Measurements from ENCODE around the gene CRHR2.

The CRHR2 gene

DNA sequence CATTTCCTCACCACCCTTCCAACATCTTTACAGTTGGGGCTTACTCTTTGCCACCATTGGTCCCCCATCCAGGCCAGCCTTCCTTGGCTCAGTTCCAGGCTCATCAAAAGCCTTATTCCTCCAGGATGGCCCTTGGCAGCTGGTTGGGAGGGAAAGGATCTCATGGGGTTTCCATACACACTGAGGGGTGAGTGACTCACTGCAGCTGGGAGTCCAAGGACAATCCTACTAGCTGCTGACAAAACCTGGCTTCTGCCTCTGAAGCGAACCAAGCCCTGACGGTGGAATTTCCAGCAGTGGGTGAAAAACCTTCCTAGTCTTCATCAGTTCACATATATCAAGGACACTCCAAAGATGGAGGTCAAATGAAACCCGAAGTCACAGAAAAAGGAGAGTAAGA is 22.9 kb downstream of the CRHR2 start:
- H3K4me1 ChIP-seq (ENCODE audit: control insufficient read depth, insufficient read depth, low read length) = no peaks in the 10 kb centered on the region
- H3K36me3 ChIP-seq (ENCODE audit: control insufficient read depth, insufficient read depth, low read length) = no peaks in the 10 kb centered on the region
- no peaks in the 10 kb centered on the region for H3K27me3 ChIP-seq (ENCODE audit: control insufficient read depth, insufficient read depth, low read length)
- no peak overlapping the region for H3K9ac ChIP-seq (ENCODE audit: low read depth, low read length)
- no peak overlapping the region for H3K4me3 ChIP-seq (ENCODE audit: low read depth, low read length)
- H3K9me3 ChIP-seq (ENCODE audit: control insufficient read depth, insufficient read depth, low read length) = no peaks in the 10 kb centered on the region

DNA sequence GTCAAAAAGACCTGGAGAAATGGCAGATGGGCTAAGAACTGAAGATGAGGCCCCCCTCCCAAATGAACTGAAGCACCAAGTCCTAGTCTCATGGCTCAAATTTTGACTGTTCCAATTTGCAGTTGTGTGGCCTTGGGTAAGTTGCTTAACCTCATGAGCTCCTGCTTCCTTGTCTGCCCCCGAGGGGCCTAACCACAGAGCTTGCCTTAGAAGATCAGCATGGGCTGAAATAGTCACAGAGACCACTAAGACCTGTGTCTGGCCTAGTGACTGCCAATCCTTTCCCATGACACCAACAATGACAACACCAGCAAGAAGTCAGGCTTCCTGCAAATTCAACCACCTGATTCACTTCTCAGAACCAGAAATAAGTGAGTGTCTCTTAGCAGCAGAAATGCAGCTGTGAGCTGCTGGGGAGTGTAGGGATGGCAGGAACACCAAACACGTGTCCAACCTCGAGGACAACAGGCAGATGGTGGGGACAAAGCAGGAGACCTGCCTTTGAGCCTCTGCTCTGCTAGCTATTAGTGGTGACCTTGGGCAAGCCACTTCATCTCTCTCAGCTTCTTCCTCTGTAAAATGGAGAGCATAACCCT is 23.7 kb downstream of the CRHR2 start:
- H3K4me1 ChIP-seq (ENCODE audit: control insufficient read depth, insufficient read depth, low read length) = no peaks in the 10 kb centered on the region
- H3K4me3 ChIP-seq (ENCODE audit: low read depth, low read length) = no peak overlapping the region
- H3K9me3 ChIP-seq (ENCODE audit: control insufficient read depth, insufficient read depth, low read length) = no peaks in the 10 kb centered on the region

DNA sequence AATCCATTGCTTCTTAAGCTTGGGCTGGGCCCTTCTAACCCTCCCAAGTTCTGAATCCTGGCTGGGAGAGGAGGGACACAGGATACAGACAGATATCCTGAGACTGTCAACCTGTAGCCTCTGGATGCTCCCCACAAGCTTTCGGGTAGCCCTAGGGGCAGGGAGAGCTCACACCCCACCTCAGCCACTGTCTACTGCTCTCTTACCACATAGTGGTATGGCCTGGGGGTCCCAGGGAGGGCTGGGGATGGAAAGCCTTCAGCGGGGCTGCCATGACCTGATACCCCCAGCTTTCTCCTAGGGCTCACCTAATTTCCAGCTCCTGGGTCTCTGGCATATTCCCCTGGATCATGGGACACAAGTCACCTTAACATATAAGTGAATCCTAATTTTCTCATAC is 25.1 kb downstream of the CRHR2 start:
- H3K9ac ChIP-seq (ENCODE audit: low read depth, low read length) = no peak overlapping the region
- H3K4me1 ChIP-seq (ENCODE audit: control insufficient read depth, insufficient read depth, low read length) = no peaks in the 10 kb centered on the region
- no peaks in the 10 kb centered on the region for H3K36me3 ChIP-seq (ENCODE audit: control insufficient read depth, insufficient read depth, low read length)
- no peak overlapping the region for H3K4me3 ChIP-seq (ENCODE audit: low read depth, low read length)
- no peaks in the 10 kb centered on the region for H3K9me3 ChIP-seq (ENCODE audit: control insufficient read depth, insufficient read depth, low read length)
- no peaks in the 10 kb centered on the region for H3K27me3 ChIP-seq (ENCODE audit: control insufficient read depth, insufficient read depth, low read length)

More for the DNA sequence above, 23.7 kb downstream of the CRHR2 start:
- H3K36me3 ChIP-seq (ENCODE audit: control insufficient read depth, insufficient read depth, low read length) = no peaks in the 10 kb centered on the region
- H3K27me3 ChIP-seq (ENCODE audit: control insufficient read depth, insufficient read depth, low read length) = no peaks in the 10 kb centered on the region
- H3K9ac ChIP-seq (ENCODE audit: low read depth, low read length) = no peak overlapping the region

DNA sequence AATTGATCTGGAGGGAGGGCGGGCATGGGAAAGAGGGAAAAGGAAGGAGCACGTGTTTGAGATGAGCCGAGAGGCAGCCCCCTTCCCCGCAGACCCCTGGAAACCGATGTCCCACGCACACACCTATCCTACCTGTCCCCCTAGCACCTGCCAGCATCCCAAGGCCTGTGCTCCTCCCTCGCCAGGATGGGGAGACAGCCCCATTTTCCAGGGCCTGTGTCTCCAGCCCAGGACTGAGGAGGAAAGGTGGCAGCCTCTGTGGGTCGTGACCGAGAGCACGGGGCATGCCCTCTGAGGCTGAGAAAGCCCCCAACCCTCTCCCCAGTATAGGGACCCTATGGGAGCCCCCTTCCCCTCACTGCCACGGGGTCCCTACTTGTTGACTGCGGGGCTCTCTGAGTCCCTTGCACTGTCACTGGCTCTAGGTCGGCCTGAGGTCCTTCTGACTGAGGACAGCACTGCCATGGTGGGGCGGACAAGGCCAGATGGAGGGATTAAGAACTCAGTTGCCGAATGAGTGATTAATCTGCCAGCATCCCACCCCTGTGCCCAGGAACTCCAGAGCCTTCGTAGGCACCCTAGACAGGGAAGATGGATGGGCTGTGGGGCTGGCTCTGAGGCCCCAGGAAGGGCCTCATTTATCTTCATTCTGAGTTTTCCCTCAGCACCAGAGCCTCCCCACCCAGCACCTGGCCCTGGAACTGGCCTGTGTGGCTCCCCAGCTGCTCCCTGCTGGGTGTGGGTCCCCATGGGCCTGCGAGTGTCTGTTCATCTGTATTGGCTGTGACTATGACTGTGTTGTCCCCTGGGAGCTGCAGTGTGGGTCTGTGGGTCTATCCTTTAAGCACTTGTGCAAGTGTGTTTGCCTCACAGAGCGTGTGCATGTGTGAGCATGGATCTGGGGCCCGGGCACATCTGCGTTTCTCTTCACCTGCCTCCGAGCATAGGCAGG is 26.0 kb downstream of the CRHR2 start:
- no peaks in the 10 kb centered on the region for H3K27me3 ChIP-seq (ENCODE audit: control insufficient read depth, insufficient read depth, low read length)
- H3K4me3 ChIP-seq (ENCODE audit: low read depth, low read length) = no peak overlapping the region
- H3K4me1 ChIP-seq (ENCODE audit: control insufficient read depth, insufficient read depth, low read length) = no peaks in the 10 kb centered on the region
- H3K9ac ChIP-seq (ENCODE audit: low read depth, low read length) = no peak overlapping the region
- no peaks in the 10 kb centered on the region for H3K9me3 ChIP-seq (ENCODE audit: control insufficient read depth, insufficient read depth, low read length)
- no peaks in the 10 kb centered on the region for H3K36me3 ChIP-seq (ENCODE audit: control insufficient read depth, insufficient read depth, low read length)

DNA sequence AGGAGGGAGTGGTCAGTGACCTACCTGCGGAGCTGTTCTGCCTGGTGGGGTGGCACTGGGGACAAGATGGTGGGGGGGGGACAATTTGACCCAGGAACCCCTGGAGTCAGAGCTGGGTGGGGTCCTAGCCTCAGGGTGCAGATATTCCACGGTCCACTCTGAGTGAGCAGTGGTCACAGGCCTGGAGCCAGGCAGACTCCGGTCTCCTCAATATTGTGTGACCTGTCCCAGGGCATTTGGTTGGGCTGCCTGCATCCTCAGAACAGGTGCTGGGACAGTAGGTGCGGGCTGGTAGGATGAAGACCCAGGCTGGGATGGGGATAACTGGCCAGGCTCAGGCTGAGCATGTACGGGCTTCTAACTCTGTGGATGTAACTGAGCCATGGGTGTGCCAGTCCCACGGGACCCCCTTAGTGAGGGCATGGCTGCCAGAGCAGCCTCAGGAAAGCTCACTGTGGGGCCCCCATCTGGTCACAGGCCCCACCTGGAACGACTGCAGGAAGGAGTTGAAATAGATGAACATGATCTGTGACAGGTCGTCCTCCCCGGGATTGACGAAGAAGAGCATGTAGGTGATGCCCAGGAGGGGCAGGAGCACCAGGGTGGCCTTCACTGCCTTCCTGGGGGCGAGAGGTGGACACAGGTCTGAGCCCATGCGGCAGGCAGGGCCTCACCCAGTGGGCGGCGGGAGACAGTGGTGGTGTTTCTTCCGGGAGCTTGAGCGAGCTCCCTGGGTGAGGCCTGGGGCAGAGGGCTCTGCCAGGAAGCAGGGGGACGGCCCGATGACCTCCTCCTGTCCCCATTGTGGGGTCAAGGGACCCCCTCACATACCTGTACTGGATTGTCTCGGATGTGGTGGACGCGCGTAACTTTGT is 26.9 kb downstream of the CRHR2 start:
- Histone ChIP-seq H3K4me3 (ENCODE audit: low read depth, low read length) (no peak overlapping the region), H3K9ac (ENCODE audit: low read depth, low read length) (no peak overlapping the region), H3K4me1 (ENCODE audit: control insufficient read depth, insufficient read depth, low read length) (no peaks in the 10 kb centered on the region), H3K9me3 (ENCODE audit: control insufficient read depth, insufficient read depth, low read length) (no peaks in the 10 kb centered on the region), H3K36me3 (ENCODE audit: control insufficient read depth, insufficient read depth, low read length) (no peaks in the 10 kb centered on the region), H3K27me3 (ENCODE audit: control insufficient read depth, insufficient read depth, low read length) (no peaks in the 10 kb centered on the region)

DNA sequence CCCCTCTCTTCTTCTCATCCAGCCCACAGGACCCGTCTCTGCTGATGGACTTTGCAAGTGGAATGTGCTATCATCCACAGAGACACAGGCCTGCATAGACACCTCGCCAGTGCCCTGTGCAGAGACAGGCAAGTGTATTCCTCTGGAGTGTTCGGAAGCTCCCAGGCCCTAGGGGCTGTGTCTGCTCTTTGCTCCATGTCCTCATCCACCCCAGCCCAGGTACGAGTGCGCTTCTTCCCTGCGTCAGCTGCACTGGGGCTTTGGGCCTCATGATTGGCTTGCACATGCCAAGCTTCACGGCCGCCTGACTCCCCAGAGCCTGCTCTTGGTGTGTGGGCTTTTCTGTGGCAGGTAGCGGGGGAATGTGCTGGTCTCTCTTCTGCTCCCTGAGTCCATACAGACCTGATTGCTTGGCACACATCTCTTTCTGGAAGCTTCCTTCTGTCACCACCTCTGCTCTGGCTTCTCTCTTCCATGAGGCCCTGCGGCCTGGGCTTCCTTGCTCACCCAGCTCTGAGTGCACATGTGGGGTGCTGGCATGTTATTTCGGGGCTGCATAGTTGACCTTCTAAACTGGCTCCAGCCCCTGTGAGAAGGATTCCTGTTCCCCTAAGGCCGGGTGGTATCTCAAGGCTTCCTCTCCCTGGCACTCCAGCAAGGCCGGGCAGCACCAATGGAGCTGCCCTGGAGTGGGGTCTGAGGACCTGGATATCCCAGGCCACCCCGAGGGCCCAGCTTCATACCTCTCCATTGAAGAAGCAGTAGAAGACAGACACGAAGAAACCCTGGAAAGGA is 27.8 kb downstream of the CRHR2 start:
- no peaks in the 10 kb centered on the region for H3K36me3 ChIP-seq (ENCODE audit: control insufficient read depth, insufficient read depth, low read length)
- H3K4me1 ChIP-seq (ENCODE audit: control insufficient read depth, insufficient read depth, low read length) = peaks cover 2% of the 10 kb centered on the region
- no peak overlapping the region for H3K9ac ChIP-seq (ENCODE audit: low read depth, low read length)
- H3K9me3 ChIP-seq (ENCODE audit: control insufficient read depth, insufficient read depth, low read length) = no peaks in the 10 kb centered on the region
- H3K27me3 ChIP-seq (ENCODE audit: control insufficient read depth, insufficient read depth, low read length) = no peaks in the 10 kb centered on the region
- no peak overlapping the region for H3K4me3 ChIP-seq (ENCODE audit: low read depth, low read length)

DNA sequence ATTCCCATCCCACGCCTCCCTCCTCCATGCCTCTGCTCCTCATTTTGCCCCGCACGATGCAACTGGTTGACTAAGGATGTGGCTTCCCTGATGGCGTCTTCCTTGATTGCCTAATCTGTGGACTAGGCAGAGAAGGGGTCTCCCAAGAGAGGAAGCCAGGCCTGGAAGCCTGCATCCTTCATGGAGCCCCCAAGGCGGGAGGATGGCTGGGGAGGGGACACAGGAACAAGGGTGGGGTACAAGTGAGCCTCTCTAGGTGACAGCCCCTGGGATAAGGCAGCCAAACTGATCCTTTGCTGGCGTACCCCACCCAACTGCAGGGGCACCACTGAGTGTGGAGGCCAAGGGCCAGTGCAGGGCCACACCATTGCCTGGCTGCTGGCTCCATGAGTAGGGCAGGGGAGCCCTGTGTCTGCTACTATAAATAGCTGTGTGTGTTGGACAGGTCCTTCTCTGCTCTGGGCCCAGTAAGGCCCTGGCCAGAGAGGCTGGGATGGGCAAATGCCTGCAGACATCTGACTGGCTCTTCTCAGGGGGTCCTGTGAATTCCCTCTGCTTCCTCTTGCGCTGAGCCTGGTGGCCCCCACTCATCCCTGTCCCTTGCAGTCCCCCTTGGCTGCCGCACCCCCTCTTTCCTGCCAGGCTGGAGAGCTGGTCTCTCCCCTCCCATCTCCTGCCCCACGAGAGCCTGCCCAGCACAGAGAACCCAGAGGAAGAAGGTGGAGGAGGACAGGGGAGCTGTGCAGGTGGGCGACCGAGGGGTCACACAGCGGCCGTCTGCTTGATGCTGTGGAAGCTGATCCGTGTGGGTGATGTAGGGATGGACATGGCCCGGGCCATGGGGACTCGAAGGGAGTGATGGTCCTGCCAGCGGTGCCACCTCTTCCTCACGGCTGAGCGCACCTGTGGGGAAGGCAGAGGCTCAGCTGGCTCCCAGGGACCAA is 29.3 kb downstream of the CRHR2 start:
- Histone ChIP-seq H3K9me3 (ENCODE audit: control insufficient read depth, insufficient read depth, low read length) (no peaks in the 10 kb centered on the region), H3K4me3 (ENCODE audit: low read depth, low read length) (no peak overlapping the region), H3K36me3 (ENCODE audit: control insufficient read depth, insufficient read depth, low read length) (no peaks in the 10 kb centered on the region), H3K9ac (ENCODE audit: low read depth, low read length) (no peak overlapping the region), H3K4me1 (ENCODE audit: control insufficient read depth, insufficient read depth, low read length) (peaks cover 2% of the 10 kb centered on the region), H3K27me3 (ENCODE audit: control insufficient read depth, insufficient read depth, low read length) (no peaks in the 10 kb centered on the region)

DNA sequence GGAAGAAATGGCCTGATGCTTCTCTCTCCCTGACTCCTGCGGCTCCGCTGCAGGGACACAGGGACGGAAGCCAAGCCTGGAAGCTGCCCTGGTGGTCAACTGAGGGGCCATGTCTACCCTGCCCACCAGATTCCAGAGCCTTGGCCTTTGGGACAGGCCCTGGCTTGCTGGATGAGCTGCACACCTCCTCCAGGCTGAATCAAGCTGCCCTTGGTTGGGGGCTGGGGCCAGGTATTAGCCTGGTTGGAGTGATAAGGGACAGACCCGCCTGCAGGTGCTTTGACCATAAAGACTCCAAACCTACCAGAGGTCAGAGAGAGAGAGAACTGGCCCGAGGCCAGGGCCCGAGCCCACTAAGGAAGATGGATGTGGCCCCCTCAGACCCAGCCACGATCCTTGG is 30.1 kb downstream of the CRHR2 start:
- Histone ChIP-seq H3K9ac (ENCODE audit: low read depth, low read length) (no peak overlapping the region), H3K4me1 (ENCODE audit: control insufficient read depth, insufficient read depth, low read length) (peaks cover 2% of the 10 kb centered on the region)

DNA sequence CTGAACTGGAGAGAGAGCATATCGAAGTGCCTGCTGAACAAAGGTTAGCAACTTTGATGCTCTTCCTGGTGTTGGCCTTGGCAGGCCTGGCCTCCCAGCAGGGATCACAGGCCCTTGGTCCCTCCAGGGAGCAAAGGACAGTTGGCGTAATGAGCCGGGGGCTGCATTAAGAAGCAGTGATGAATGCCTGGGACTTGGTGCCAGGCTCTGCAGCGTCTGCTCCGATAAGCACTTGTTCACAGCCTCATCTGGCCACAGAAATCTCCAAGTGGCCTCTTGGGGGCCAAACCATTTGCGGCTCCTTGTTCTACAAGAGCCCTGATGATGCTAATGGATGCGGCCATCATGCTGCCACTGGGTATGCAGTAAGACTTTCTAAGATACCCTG is 31.8 kb downstream of the CRHR2 start:
- Histone ChIP-seq H3K4me3 (ENCODE audit: low read depth, low read length) (no peak overlapping the region), H3K4me1 (ENCODE audit: control insufficient read depth, insufficient read depth, low read length) (peaks cover 2% of the 10 kb centered on the region), H3K9me3 (ENCODE audit: control insufficient read depth, insufficient read depth, low read length) (no peaks in the 10 kb centered on the region), H3K36me3 (ENCODE audit: control insufficient read depth, insufficient read depth, low read length) (peaks cover 5% of the 10 kb centered on the region), H3K9ac (ENCODE audit: low read depth, low read length) (no peak overlapping the region), H3K27me3 (ENCODE audit: control insufficient read depth, insufficient read depth, low read length) (no peaks in the 10 kb centered on the region)

More for the DNA sequence above, 30.1 kb downstream of the CRHR2 start:
- H3K9me3 ChIP-seq (ENCODE audit: control insufficient read depth, insufficient read depth, low read length) = no peaks in the 10 kb centered on the region
- H3K4me3 ChIP-seq (ENCODE audit: low read depth, low read length) = no peak overlapping the region
- no peaks in the 10 kb centered on the region for H3K36me3 ChIP-seq (ENCODE audit: control insufficient read depth, insufficient read depth, low read length)
- no peaks in the 10 kb centered on the region for H3K27me3 ChIP-seq (ENCODE audit: control insufficient read depth, insufficient read depth, low read length)

DNA sequence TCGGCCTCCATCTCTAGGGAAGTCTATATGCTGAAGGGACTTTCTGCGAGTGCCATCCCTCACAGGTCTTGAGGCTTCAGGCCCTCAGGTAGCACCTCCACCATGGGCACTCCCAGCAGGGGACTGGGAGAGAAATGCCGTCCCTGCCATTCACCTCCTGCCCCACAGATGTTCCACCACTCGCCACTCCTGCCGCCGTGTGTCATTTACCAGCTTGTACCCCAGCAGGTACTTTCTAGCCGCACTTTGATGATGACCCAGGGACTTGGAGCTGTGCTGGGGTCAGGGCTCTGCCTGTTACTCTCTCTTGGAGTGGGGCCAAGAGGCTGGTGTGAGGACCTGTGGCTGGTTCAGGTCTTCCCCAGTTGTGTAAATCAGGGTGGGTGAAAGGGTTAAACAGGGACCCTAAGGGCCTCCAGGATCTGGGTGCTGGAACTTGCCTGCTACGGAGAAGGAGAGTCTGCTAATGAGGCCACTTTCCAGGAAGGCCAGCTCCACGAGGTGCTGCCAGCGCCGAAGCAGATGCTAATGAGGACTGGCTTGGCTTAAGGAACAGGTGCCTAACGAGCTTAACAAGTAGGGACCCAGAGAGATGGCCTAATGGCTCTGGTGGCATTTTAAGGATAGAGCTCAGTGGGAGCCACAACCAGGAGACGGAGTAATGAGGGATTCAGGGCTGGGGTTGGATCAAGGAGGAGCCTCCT is 32.4 kb downstream of the CRHR2 start:
- peaks cover 6% of the 10 kb centered on the region for H3K36me3 ChIP-seq (ENCODE audit: control insufficient read depth, insufficient read depth, low read length)
- no peak overlapping the region for H3K9ac ChIP-seq (ENCODE audit: low read depth, low read length)
- H3K9me3 ChIP-seq (ENCODE audit: control insufficient read depth, insufficient read depth, low read length) = no peaks in the 10 kb centered on the region
- H3K4me3 ChIP-seq (ENCODE audit: low read depth, low read length) = no peak overlapping the region
- H3K4me1 ChIP-seq (ENCODE audit: control insufficient read depth, insufficient read depth, low read length) = peaks cover 2% of the 10 kb centered on the region
- H3K27me3 ChIP-seq (ENCODE audit: control insufficient read depth, insufficient read depth, low read length) = no peaks in the 10 kb centered on the region
